Activated CD4-positive, alpha-beta T cell treated with anti-CD3 and anti-CD28 coated beads, Interleukin-2, amount 50 U/mL, for 24 hours (primary cell): Measurements from ENCODE around the gene PHLDB2.

Experiments used
- DNase-seq, 2 donors: peaks; one replicate each; pipeline ENCODE4 v3.0.0-alpha.2; 2020; ENCODE audit warnings: low read depth in 1 of 2, low spot score in 1 of 2

PHLDB2 gene

DNA sequence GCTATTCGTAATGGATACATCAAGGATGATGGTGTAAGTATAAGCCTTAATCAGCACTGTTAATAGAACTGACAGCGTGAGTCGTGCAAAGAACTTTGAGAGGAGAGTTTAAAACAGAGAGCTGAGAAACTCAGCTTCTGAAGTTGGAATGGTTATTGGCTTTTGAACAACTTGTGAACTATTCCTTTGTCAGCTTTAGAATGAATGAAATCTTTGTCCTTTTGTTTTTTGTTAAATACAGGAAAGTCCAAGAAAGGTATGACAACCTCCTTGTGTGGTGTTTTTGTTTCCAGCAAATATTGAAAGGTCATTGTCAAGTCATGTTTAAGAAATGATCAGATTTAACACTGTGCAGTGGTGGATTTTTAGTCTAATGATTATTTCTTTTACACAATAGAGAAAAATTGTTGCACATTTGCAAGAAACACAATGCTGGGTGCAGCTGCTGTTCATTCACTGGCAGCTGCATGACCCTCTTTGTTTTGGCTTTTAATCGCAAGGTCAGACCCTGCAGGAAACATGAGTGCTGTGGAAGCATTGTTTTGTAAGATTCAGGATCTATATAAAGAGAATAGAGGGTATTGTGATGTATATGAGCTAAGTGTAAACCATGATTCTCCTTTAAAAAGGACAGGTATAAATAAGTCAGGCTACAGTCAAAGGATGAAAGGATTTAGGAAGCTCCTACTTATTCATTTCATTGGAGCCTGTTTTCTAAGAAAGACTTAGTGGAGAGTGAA is 98.1 kb downstream of the PHLDB2 start:
- DNase-seq = no peak

DNA sequence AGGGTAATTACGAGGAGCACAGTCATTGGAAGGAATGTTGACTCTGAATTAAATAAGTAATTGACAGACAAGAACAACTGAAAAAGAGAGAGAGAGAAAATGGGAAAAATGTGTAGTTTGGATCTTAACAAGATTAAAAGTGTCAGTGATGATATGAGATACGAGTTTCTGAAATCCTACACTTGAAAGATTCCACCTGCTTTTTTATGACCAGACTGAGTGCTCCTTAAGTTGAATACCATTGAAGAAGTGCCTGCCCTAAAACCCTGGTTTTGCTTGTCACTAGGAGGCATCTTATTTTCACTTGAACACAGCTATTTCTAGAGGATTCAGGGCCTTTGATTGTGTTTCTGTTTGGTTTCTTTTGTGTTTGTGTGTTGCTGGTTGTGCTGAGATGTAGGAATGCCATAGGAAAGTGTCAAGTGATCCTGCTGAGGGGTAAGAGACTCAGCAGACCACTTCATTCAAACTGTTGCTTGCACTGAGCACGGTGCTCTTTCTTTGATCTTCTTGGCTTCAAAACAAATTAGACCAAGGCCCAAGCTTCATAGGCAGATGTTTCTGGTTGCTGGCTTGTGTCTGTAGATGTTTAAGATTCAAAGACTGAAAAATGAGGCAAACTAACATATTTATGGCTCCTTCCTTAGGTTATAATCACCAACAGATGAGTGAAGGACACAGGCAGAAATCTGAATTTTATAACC is 102.5 kb downstream of the PHLDB2 start:
- DNase-seq = no peak

DNA sequence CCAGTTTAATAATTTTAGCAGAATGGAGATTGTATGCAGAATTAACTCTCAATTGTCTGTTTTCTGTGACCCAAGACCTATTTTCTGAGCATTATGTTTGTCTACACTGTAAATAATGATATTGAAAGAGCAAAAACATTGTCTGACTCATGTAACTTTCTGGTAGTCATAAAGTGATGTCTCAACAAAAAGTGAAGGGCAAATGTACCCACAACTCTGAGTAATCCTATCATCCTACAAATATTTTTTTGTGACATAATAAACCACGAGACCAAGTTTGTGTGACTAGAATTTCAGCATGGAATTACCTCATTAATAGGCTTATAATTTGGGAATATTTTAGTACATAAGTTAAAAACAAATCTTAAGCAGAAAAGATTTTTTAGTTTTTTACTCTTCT is 104.4 kb downstream of the PHLDB2 start:
- no peak for DNase-seq

DNA sequence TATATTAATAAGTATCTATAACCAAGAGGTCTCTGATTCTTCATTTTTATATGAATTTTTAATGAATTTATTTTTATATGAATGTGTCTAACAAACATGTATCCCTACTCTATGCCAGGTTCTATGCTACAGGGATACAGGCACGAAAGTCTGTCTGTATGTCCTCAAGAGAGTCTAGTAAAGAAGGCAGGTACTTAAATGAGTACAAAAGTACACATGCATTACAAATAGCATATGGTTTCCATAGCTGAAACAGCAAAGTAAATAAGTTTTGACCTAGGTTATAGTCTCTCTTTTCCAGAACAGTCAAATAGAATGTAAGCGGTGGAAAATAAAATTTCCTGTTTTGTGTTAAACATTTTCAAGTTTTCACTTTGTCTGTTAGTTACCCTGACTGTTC is 106.4 kb downstream of the PHLDB2 start:
- no peak for DNase-seq

DNA sequence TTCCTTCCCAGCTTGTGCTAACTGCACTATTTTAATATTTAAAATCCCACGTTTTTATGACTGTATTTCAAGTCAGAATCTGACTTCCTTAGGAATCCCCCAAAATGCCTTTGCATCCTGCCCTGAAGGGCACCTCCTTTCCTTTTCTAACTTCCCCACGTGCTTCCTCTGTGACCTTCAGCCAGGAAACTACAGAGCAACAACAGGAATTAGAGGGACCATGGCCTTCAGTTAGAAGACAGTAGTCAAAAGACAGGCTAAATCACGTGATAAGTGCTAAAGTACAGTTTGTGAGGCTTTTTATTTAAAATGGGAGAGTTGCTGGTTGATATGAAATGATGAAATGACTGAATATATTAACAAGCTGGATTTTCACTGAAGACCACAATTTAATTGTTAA is 108.0 kb downstream of the PHLDB2 start:
- DNase-seq = no peak

DNA sequence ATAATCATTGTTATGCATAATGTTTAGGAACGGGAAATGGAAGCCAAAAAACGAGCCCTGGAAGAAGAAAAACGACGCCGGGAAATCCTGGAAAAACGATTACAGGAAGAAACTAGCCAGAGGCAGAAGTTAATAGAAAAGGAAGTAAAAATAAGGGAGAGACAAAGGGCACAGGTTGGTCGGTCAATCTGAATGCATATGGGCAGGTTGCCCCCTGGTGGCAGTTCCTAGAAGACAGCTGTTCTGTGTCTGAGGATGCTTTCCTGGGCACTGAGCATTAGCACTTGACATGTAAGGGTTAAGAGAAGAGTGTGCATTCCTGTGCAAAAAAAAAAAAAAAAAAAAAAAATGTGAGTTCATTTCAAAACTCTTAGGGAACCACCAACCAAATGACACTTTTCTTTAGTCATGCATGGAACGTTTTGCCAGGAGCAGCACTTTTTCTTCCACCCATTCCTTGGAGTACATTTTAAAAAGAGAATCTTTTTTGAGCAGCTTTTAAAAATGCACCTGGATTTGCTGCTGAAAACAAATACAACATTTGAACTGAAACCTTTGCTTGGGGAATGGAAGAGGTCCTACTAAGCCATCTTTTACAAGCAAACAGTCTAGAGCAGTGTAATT is 108.7 kb downstream of the PHLDB2 start:
- peak; percentile 58 to 76 for DNase-seq

DNA sequence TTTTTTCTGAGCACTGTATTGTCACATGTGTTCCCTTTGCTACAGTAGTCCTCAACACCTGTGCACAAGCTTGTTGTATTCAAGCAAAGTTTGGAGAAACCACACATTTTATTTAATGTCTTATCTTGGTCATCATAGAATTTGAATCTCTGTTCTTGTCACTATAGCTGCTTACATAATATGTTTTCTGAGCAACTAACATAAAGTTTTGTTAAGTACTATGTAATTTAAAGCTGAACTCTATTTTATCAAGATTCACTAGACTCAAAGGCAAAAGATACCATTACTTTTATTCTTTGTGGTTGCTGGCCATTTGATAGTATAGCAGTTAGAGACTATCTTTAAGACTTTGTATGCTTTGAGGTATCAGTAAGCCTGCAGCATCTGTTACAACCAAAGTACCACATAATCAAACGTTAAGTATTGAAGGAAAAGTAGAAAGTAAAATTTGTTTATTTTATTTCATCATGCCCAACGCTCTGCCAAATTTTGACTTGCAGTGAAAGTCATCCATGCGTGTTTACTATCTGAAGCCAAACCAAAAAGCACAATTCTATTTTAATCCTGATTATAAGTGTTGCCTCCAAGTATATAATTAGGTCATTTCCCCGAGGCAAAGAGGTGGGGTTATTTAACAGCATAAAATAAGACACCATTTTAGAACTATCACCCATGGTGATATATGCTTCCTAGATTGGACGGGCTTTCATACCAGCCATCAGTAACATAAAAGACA is 109.4 kb downstream of the PHLDB2 start:
- no peak for DNase-seq

DNA sequence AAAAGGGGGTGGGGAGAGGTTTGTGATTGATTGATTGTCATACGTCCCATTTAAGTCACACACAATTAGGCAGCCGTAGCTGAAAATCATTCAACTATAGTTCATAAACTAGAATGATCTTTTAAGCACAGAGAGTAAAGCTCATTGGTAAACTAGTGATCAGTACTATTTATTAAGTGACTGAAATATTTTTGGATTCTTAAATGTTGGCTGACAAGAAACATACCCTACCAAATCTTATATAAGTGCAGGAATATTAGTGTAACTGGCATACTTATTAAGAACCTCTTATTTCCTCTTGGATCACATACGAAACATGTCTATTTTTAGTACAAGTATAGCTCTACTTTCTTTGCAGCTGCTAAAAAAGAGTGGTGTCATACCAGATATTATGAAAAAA is 111.3 kb downstream of the PHLDB2 start:
- no peak for DNase-seq

DNA sequence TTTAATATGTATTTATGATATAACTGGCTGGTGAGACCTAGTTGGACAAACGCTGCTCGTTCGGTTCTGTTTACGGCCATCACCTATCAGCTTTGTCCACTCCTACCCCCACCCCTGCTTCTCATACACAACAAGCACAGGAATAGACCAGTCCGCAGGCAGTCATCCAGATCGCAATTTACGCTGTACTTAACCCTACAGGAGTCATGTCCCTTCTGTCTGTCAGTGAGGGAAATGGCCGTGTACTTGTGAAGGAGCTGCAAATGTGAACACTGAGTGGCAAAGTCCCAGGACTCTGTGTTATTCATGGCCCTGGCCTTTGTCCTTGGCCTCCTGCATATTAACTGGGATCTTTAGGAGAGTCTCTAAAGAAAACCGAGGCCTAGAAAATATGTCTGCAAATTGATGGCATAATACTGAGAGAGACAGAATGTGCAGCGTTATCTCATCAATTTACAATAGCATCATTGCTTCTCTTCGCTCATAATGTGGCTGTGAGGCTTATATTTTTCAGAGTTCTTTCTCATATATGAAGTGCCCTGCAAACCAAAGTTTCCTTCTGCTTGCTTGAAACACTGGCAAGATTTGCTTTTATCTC is 112.6 kb downstream of the PHLDB2 start:
- DNase-seq = no peak

DNA sequence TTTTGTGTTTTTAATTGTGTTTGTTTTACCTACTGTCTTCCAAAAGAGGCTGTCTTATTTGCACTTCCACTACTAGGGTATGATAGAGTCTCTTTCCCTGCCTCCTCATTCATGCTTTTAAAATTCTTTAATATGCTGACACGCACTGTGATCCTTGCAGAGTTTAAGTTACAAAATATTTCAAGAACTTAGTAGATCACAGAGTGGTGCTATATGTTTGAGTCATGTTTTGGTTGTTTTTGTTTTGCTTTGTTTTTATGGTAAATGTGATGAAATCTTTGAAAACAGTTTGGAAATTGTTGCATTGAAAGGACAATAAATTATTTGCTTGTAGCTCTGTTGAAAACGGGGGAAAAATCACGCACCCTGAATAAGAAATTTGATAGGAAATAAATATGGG is 113.8 kb downstream of the PHLDB2 start:
- DNase-seq = no peak

DNA sequence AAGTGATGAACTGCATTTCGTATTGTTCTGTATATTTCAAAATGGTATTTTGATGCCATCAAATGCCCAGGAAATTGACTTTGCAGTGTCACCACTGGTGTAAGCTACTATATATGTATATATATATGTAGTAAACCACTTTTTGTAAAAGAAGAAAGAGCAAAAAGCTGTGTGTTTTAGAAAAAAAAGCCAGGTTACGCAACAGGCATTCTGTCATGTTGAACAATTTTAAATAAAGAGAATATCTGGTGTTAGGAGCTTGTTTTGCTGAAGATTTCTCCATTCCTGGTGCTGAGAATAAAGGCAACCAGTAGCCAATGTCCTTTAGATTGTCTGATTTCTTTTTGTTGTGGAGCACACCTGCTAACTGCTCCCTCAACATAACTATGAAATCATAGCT is 116.1 kb downstream of the PHLDB2 start:
- no peak for DNase-seq

DNA sequence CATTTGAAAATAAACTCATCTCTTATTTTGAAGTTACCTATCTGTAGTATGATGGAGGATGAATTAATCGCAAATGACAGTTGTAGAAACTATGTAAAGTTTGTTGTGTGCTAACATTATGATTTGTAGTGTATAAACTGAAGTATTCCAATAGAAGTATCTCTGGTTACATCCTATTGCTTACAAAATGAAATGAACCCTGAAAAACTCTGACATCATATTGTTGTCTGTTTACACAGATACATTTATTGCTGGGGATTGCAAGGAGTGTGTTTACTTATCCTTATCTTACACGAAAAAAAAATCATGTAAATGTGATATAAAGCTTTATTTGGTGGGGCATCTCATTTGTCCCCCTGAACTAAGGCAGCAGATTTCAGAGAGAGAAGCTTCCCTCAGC is 117.2 kb downstream of the PHLDB2 start:
- DNase-seq = no peak

DNA sequence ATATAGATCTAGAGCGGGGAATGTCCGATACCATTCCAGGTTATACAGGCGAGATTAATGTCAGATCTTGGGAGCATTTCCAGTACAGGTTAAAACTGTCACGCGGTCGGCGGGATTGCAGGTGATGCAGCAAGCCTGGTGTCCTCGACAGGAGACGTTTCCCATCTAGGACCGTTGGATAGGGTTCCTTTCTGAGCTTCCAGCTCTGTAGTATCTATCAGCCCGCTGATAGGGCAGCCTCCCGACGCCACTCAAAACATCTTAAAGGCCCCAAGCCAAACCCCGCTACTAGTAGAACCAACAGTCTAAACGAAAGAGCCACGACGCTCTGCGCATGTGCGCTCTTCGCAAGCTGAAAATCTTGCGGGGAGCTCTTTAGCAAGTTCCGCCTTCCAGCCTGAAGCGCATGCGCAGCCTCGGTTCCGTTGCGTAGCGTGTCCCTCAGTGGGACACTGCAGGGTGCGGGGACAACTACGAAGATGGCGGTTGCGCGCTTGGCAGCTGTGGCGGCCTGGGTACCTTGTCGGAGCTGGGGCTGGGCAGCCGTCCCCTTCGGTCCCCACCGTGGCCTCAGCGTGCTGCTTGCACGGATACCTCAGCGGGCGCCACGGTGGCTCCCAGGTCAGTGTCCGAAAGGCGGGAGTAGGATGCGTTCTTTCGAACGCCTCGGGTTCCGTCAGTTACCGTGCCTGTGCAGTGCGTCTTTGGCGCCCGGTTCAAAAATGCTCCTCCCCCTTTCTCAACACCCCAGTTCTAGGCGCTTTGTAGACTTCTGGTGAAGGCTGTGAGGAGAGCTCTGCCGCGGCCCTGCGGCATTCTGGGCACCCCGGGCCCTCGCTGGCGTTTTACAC is 119.7 kb downstream of the PHLDB2 start, which contains the start of gene ABHD10:
Gene ABHD10, plus strand, starts transcription at position 444 of the 851 bp plus-strand sequence. Its CDS starts 36 bp downstream, at position 480.
- peak; percentile 93 to 95 for DNase-seq

DNA sequence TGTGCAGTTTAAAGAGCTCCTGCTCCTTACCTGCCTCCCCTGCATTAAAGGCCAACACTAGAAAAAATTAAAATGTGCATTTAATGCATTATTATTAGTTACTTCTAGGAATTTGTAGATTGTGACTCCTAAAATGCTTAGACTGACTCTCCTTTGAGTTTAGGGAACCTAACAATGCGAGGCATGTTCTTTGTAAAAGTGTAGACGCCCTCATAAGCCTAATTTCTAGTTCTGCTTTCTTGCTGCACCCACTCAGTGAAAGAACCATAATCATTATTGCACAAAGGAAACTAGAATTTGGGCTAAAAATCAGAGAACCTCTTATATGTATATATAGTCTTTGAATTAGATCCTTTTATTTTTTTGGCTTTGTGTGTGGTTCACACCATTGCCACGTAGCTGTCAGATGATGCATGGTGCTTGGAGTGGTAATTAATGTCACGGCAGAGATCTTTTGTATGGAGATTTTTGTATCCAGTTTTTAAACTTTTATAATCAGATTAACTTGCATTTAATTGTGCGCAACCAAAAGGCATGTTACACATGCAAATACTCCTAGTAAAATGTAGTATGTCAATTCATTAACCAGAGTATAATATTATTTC is 120.5 kb downstream of the PHLDB2 start:
- DNase-seq = no peak

DNA sequence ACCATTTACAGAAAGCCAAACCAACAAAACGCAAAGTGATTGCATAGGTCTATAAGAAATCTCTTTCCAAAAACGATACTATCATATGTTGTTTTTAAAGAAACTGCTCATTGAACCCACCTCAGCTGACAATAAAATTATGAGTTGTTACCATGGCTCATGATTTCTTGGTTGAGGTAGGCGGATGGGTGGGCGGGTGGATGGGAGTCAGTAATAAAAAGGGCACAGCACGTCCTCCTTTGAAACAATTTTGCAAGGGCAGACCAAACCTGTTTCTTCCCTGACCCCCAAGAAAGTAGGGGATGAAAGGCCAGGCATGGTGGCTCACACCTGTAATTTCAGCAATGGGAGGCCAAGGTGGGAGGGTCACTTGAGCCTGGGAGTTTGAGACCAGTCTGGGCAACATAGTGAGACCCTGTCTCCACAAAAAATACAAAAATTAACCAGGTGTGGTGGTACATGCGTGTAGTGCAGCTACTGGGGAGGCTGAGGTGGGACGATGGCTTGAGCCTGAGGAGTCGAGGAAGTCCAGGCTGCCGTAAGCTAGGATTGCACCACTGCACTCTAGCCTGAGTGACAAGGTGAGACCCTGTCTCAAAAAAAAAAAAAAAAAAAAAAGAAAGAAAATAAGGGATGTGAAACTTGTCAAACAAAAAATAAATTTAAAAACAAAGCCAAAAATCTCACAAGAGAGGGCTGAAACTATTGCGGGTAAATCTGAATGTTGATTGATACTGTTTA is 121.8 kb downstream of the PHLDB2 start:
- DNase-seq = no peak

DNA sequence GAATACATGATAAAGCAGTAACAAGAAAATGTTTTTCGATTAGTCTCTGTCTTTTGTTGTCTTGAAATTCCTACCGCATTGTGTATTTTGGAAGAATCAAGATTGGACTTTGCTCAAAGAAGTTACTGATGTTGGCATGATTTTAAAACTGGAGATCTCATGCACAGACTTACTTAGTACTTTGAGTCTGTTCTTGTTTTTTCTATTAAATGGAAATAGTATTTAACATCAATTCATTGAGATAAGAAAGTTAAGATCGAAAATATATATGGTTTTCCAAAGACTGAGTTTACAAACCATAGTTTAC is 122.3 kb downstream of the PHLDB2 start:
- DNase-seq = no peak

DNA sequence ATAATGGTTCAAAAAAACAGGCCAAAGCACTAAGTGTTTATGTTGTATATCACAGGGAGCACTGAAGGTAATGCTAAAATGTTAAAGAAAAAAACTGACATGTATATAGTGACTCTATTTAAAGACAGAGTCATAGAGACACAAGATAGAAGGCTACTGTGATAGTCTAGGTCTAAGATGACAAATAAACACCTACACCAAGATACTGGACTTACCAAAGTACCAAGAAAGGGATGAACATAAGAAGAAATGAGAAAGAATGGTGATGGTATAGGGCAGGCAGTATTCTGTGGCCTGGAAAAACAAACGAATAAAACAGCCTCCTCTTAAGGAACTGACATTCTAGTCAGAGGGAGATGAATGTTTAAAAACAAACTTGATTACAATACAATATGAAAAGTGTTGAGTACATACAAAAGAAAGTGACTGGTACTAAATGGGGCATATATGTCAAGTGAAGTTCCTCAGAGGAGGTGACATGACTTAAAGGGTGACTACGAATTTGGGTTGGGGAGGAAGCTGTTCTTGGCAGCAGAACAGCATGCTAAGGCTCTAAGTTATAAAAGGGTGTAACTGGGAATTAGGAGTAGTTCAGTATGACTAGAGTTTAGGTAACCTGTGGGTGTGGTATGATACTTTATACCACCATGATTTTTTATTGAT is 125.7 kb downstream of the PHLDB2 start:
- no peak for DNase-seq

DNA sequence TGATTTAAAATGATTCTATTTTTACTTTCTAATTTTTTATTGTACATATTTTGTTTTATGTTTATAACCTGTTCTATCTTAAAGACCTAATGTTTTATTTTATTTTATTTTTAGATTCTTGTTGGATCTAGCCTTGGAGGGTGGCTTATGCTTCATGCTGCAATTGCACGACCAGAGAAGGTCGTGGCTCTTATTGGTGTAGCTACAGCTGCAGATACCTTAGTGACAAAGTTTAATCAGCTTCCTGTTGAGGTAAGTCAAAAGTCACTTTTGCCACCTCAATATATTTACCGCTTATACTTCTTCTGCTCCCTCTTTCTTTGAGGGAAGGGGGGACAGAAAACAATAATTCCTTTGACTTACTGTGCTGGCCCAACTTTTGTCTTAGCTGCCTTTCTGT is 127.7 kb downstream of the PHLDB2 start:
- DNase-seq = no peak
